AG10803 (cell line): ENCODE measurements around the gene EML6.

ENCODE experiments used
- DNase-seq: peaks from one replicate; pipeline ENCODE4 v3.0.0; 2010; ENCODE audit warnings: low read depth
- H3K4me3 ChIP-seq: 2 replicates; pipeline ENCODE4 v1.5.1; 2011; ENCODE audit warnings: mild to moderate bottlenecking, low read length, control low read depth
- TF ChIP-seq, protein P1 (sequence below): conservative IDR thresholded peaks from 2 replicates; pipeline ENCODE4 v1.5.1; 2011; ENCODE audit warnings: mild to moderate bottlenecking, low read length, control low read depth, inconsistent platforms

EML6 gene

DNA sequence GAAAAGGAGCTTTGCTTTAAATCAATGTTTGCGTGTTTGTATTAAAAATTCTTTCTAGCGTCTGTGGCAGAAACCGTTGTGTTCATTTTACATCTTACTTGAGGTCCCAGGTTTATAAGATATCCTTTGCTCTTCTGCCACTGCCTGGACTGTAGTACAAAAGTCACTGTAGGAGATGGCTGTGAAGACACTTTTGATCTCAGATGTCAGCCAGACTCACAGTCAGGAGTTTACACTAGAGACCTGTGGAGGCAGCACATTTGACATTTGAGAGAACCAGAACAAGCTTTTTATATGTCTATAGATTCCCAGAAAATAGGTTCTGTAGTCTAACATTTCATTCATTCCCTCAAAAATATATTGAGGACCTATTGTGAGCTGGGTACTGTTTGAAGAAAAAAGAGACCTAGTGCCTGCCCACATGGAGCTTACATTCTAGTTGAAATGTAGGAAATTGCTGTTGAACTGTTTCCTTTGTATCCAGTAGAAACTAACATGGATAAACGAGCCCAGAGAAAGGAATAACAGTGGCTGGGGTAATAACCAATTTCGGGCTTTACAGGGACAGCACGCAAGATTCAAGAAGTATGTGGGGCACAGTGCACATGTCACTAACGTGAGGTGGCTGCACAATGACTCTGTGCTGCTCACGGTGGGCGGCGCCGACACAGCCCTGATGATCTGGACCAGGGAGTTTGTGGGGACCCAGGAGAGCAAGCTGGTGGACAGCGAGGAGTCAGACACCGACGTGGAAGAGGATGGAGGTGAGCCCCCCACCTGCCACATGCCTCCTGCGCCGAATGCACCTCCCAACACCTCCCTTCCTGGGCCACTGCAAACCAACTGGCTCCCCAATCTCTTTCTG is 204.5 kb downstream of the EML6 start:
- no peak overlapping the region for H3K4me3 ChIP-seq
- no peak for DNase-seq
- TF ChIP-seq, protein P1, sequence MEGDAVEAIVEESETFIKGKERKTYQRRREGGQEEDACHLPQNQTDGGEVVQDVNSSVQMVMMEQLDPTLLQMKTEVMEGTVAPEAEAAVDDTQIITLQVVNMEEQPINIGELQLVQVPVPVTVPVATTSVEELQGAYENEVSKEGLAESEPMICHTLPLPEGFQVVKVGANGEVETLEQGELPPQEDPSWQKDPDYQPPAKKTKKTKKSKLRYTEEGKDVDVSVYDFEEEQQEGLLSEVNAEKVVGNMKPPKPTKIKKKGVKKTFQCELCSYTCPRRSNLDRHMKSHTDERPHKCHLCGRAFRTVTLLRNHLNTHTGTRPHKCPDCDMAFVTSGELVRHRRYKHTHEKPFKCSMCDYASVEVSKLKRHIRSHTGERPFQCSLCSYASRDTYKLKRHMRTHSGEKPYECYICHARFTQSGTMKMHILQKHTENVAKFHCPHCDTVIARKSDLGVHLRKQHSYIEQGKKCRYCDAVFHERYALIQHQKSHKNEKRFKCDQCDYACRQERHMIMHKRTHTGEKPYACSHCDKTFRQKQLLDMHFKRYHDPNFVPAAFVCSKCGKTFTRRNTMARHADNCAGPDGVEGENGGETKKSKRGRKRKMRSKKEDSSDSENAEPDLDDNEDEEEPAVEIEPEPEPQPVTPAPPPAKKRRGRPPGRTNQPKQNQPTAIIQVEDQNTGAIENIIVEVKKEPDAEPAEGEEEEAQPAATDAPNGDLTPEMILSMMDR: no peak

DNA sequence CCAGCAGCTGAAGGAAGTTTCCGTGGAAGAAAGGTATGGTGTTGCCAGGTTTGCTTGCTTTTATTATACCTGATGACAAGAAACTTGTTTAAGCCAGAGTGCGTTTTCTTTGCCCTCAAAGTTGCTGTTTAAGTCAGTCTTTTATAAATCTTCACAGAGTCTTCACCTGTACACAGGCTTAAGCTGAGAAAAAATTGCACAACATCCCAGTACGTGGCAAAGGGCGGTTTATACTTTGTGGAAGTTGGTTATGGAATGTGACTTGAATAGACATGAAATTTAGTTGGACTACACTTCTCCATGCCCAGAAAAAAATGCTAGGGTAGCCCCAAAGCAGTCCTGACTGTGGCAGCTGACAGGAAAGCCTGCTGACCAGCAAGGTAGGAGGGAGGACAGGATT is 205.3 kb downstream of the EML6 start:
- no peak overlapping the region for H3K4me3 ChIP-seq
- TF ChIP-seq, protein P1: no peak
- DNase-seq: no peak

DNA sequence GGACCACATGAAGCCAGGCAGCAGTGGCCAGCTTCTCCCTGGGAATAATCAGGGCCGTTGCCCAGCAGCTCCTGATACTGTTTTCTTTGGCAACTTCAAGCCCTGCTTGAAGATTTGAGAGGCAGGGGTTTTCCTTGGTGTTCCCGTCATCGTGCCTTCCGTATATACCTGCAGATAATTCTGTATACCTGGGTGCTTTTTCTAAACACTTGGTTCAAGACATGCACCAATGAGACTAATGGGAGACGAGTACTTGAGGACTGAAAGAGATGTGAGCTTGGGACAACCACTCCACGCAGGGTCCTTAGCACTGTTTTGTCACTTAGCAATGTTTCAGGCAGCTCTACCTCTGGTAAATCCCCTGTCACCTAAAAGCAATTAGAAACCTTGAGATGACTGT is 208.0 kb downstream of the EML6 start:
- TF ChIP-seq, protein P1: no peak
- H3K4me3 ChIP-seq: no peak overlapping the region
- no peak for DNase-seq

DNA sequence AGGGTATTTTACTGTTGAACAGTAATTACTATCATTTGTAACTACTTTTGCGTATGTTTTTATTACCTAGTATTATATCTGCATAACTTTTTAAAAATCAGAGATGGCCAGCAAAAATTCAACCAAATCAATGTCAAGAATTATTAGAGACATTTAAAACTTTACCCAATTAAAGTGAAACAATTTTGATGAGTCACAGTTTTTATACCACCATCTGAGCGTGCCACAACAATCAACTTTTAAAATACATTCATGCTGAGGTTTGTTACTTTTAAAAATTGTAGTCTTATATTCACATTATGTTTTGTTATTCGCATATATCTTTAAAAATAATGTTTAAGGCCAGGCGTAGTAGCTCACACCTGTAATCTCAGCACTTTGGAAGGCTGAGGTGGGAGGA is 211.9 kb downstream of the EML6 start:
- TF ChIP-seq, protein P1: no peak
- no peak overlapping the region for H3K4me3 ChIP-seq
- no peak for DNase-seq

DNA sequence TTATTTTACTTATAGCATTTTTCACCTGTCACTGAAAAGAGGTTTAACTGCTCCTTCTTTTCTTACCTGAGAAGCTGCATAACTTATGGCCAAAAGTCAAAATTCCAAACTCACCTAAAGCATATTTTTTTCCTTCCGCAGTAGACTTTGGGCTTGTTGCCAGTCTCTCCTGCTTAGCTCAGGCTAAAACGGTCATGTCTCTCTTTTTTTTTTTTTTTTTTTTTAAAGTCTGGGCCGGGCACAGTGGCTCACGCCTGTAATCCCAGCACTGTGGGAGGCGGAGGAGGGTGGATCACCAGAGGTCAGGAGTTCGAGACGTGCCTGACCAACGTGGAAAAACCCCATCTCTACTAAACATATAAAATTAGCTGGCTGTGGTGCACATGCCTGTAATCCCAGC is 213.3 kb downstream of the EML6 start:
- no peak overlapping the region for H3K4me3 ChIP-seq
- TF ChIP-seq, protein P1: no peak
- DNase-seq: no peak

DNA sequence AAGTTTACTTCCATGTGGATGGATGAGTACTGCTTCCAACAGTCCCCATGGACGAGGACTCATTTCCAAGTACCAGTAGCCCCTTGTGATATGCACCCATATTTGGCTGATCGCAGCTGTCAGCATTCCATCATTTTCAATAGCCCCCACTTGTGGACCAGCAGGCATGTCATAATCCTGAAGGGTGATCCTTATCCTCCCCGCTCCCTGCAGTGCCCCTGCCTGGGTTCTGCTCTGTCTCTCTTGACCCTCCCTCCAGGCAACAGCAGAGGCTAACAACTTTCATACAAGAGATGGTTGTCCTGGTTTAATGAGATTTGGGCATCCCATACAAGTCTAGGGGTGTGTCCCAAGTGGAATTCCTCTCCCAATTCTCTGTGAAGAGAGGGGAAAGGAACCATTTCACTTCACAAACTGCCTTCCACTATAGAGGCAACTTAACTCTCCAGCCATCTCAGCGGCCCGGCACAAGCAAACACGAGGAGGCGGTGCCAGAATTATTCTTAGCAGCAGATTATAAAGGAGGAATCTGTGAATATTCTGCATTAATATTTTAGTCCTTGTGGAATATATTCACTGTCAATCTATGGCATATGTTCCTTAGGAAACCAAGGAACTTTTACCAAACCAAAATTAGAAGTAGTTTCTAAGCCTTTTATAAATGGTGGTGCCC is 216.1 kb downstream of the EML6 start:
- TF ChIP-seq, protein P1: no peak
- no peak for DNase-seq
- no peak overlapping the region for H3K4me3 ChIP-seq

DNA sequence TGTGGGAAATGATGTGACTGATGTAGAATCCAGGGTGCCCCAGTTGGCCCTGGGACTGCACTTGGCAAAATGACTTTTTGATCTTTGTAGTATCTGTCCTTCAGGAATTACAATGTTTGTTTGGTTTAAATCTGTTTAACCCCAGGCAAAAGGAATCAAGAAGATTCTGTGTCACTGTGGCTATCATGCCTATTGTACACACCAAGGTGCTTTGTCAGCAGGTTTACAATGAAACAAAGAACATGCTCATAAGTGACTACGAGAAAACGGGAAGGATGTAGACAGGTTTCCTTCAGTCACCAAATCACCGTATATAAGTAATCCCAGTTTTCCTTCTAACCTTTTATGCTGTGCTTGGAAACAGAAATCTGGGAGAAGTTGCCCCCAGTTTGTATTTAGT is 217.3 kb downstream of the EML6 start:
- no peak overlapping the region for H3K4me3 ChIP-seq
- TF ChIP-seq, protein P1: no peak
- no peak for DNase-seq
